Hair follicular keratinocyte (primary cell): Measurements from ENCODE around the gene RNF32. TPM values are rescaled to one million over a fixed set of nuclear protein-coding genes. Genes with fewer than 3 reads are reported as not detected.

Source experiments
- total RNA-seq: library from RNA; depleted of rRNA; stranded (reverse); fragments of >200 nt; gene quantifications from 2 replicates; pipeline ENCODE4 v1.2.3, GENCODE V29; 2015

The RNF32 gene
- total RNA-seq = 0.30 and 0.94 TPM in 2 replicates

GRCh38 chr7:156640257-156640948 is at the start of gene RNF32:
Gene RNF32 (plus strand): TSS chr7:156640774. CDS start chr7:156643878, 3,104 bp downstream.

